DMS153 (cell line): ENCODE results near the gene STX16.
"Not testable (repeated sequence)": the region's sequence is repeated elsewhere in the genome, so short reads cannot be mapped to it uniquely, and the experiment has no call there.

ENCODE experiments used
- DNase-seq: peaks from one replicate; lab custom pipeline; 2025; lab: John Stamatoyannopoulos, UW

Gene STX16

GRCh38 chr20:58726156-58726555, 75.1 kb downstream of the STX16 start:
- not testable (repeated sequence) for DNase-seq
